Hepatocyte (in vitro differentiated cells): ENCODE data around the gene UNC5A. TPM values are rescaled to one million over a fixed set of nuclear protein-coding genes. Genes with fewer than 3 reads are reported as not detected.

Source experiments
- DNase-seq: peaks from one replicate; pipeline ENCODE4 v3.0.0-alpha.2; 2016; ENCODE audit warnings: low spot score
- H2AFZ ChIP-seq: fragments of 200-600 bp; sonication (generic); 2 replicates; pipeline ENCODE4 v1.6.0; 2016; ENCODE audit warnings: antibody characterized with exemption, mild to moderate bottlenecking
- H3K27ac ChIP-seq: fragments of 200-600 bp; sonication (generic); 2 replicates; pipeline ENCODE4 v1.5.1; 2016; ENCODE audit warnings: mild to moderate bottlenecking
- H3K27me3 ChIP-seq: fragments of 200-600 bp; sonication (generic); 2 replicates; pipeline ENCODE4 v1.6.1; 2016
- H3K36me3 ChIP-seq: fragments of 200-600 bp; sonication (generic); replicated peaks from 2 replicates; pipeline ENCODE4 v1.5.1; 2016; ENCODE audit warnings: low read depth; ENCODE audit not compliant: insufficient read depth
- H3K4me1 ChIP-seq: fragments of 200-600 bp; sonication (generic); 2 replicates; pipeline ENCODE4 v1.5.1; 2016; ENCODE audit warnings: mild to moderate bottlenecking, moderate library complexity; ENCODE audit not compliant: insufficient read depth
- H3K4me2 ChIP-seq: fragments of 200-600 bp; sonication (generic); 2 replicates; pipeline ENCODE4 v1.6.0; 2016
- H3K4me3 ChIP-seq: fragments of 200-600 bp; sonication (generic); 2 replicates; pipeline ENCODE4 v1.5.1; 2016; ENCODE audit warnings: mild to moderate bottlenecking
- H3K79me2 ChIP-seq: fragments of 200-600 bp; sonication (generic); 2 replicates; pipeline ENCODE4 v1.6.0; 2017; ENCODE audit warnings: mild to moderate bottlenecking
- H3K9me2 ChIP-seq: fragments of 200-600 bp; sonication (generic); replicated peaks from 2 replicates; pipeline ENCODE4 v1.6.0; 2017; ENCODE audit warnings: mild to moderate bottlenecking; ENCODE audit not compliant: insufficient read depth
- H3K9me3 ChIP-seq: fragments of 200-600 bp; sonication (generic); 2 replicates; pipeline ENCODE4 v1.5.1; 2016; ENCODE audit warnings: low read depth, mild to moderate bottlenecking
- H4K20me1 ChIP-seq: fragments of 200-600 bp; sonication (generic); 2 replicates; pipeline ENCODE4 v1.6.0; 2016; ENCODE audit warnings: mild to moderate bottlenecking; ENCODE audit not compliant: insufficient read depth, poor library complexity, severe bottlenecking
- CTCF ChIP-seq: fragments of 200-600 bp; sonication (generic); IDR thresholded peaks from 2 replicates; pipeline ENCODE4 v1.5.1; 2016; ENCODE audit warnings: antibody characterized with exemption, mild to moderate bottlenecking; ENCODE audit not compliant: poor library complexity
- EZH2 ChIP-seq: fragments of 200-600 bp; sonication (generic); IDR thresholded peaks from 2 replicates; pipeline ENCODE4 v1.6.1; 2016; ENCODE audit warnings: antibody characterized with exemption, mild to moderate bottlenecking, borderline replicate concordance
- EZH2phosphoT487 ChIP-seq: fragments of 200-600 bp; sonication (generic); IDR thresholded peaks from one replicate; pipeline ENCODE4 v1.6.1; 2018; ENCODE audit warnings: antibody characterized with exemption, mild to moderate bottlenecking, low read depth, moderate library complexity; ENCODE audit not compliant: unreplicated experiment, severe bottlenecking
- WGBS: methylation state at CpG from one replicate; pipeline ENCODE4 v1.1.6; 2016; ENCODE audit warnings: low lambda C conversion rate; ENCODE audit errors: missing lambda C conversion rate; 5-methylcytosine and 5-hydroxymethylcytosine counted together
- polyA plus RNA-seq: library from polyadenylated mRNA; unstranded; fragments of >200 nt; fragmentation: Nextera tagmentation; extraction: Ambion mirVana; gene quantifications from 2 replicates; pipeline ENCODE4 v1.2.1, GENCODE V29; 2016
- total RNA-seq: library from RNA; depleted of rRNA; stranded (reverse); fragments of >200 nt; gene quantifications from 2 replicates; pipeline ENCODE4 v1.2.3, GENCODE V29; 2014

UNC5A gene
- total and polyA plus RNA-seq, 2 experiments from 2014 or later, result 0.10 to 1.1 TPM

GRCh38 chr5:176803068-176803942 is 7.1 kb upstream of the UNC5A start:
- Histone ChIP-seq H3K4me3 (no peak overlapping the region), H3K36me3 (no peaks in the 10 kb centered on the region), H4K20me1 (no peaks in the 10 kb centered on the region), H2AFZ (no peak overlapping the region), H3K9me3 (no peaks in the 10 kb centered on the region), H3K79me2 (no peaks in the 10 kb centered on the region), H3K4me2 (no peak overlapping the region), H3K9me2 (no peaks in the 10 kb centered on the region), H3K4me1 (no peaks in the 10 kb centered on the region), H3K27me3 (peaks cover 30% of the 10 kb centered on the region), H3K27ac (no peak overlapping the region)
- no peak for DNase-seq
- TF ChIP-seq CTCF (no peak), EZH2 (no peak), EZH2phosphoT487 (no peak)
- WGBS, result 75% methylated on average over 24 of the region's 24 CpGs

DNA sequence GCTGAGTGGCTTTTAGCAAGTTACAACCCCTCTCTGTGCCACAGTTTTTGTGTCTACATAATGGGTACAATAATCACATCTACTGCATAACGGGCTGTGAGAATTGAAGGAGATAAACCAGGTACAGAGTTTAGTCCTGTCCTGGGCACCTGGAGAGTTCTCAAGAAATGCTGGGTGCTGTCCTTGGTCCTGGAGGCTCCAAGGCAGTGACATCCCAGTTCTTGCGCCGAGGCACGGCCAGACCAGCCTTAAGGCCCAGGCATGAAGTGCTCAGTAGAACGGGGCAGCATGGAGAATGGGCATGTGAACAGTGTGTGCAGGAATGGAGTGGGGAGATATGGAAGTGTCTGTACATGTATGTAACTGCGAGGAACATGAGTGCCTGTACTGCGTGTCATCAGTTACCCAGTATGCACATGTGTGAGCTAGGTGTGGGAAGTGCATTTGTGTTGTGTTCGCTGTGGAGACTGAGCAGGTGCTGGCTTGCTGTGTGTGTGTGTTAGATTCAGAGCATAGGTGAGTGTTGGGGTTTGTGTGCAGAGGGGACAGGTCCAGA is 6.3 kb upstream of the UNC5A start:
- Histone ChIP-seq H3K27me3 (peaks cover 36% of the 10 kb centered on the region), H3K9me2 (no peaks in the 10 kb centered on the region), H3K36me3 (no peaks in the 10 kb centered on the region), H3K79me2 (no peaks in the 10 kb centered on the region), H3K9me3 (no peaks in the 10 kb centered on the region), H3K27ac (no peak overlapping the region), H3K4me3 (no peak overlapping the region), H2AFZ (no peak overlapping the region), H4K20me1 (no peaks in the 10 kb centered on the region), H3K4me1 (no peaks in the 10 kb centered on the region), H3K4me2 (no peak overlapping the region)
- WGBS, result 45% methylated on average over 8 of the region's 8 CpGs
- TF ChIP-seq EZH2phosphoT487, result no peak
- TF ChIP-seq CTCF, result no peak
- TF ChIP-seq EZH2, result no peak
- DNase-seq, result peak; percentile 56

DNA sequence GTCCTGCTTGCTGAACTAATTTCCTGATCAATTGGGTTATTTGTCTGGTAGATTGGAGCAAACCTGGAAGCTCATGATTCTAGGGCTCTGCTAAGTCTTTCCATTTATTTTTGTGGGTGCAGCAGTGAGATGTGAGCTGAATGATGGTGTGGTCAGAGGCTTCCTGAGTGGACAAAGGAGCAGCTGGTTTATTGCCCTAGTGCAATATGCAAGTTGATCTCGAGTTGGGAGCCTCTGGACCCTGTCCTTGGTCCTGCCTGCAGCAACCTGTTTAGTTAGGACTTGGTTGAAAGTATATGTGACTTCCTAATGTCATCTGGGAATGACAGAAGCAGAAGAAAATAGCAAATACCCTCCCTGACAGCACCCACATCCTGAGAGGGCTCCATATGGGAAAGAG is 4.2 kb upstream of the UNC5A start:
- WGBS, result 0% methylated on average over 1 of the region's 1 CpG
- DNase-seq, result no peak

More for the DNA sequence above, 4.2 kb upstream of the UNC5A start:
- no peaks in the 10 kb centered on the region for H4K20me1 ChIP-seq
- H3K4me1 ChIP-seq, result peaks cover 11% of the 10 kb centered on the region
- H2AFZ ChIP-seq, result no peak overlapping the region
- no peak overlapping the region for H3K4me3 ChIP-seq
- no peaks in the 10 kb centered on the region for H3K36me3 ChIP-seq
- no peak overlapping the region for H3K4me2 ChIP-seq
- no peaks in the 10 kb centered on the region for H3K9me2 ChIP-seq
- H3K27me3 ChIP-seq, result peaks cover 52% of the 10 kb centered on the region
- no peak overlapping the region for H3K27ac ChIP-seq
- TF ChIP-seq EZH2 (no peak), EZH2phosphoT487 (no peak), CTCF (no peak)
- H3K9me3 ChIP-seq, result no peaks in the 10 kb centered on the region
- no peaks in the 10 kb centered on the region for H3K79me2 ChIP-seq
